Caco-2 (cell line): ENCODE results near the gene DUSP18. TPM values are rescaled to one million over a fixed set of nuclear protein-coding genes. Genes with fewer than 3 reads are reported as not detected.

Experiments used
- BruUV-seq: library from RNA; stranded (reverse); fragments of 400-500 nt; replicated peaks from 2 replicates; lab custom pipeline; 2021; lab: Mats Ljungman, UMichigan
- CTCF ChIA-PET: fragments of 300-600 bp; sonication (Branson Sonifier 250); formaldehyde crosslinking; loops from one replicate; lab custom pipeline; 2022; ENCODE audit warnings: antibody characterized with exemption; lab: Charles Lee
- POLR2A ChIA-PET: fragments of 300-600 bp; sonication (Branson Sonifier 250); formaldehyde crosslinking; loops from one replicate; lab custom pipeline; 2022; ENCODE audit warnings: antibody characterized with exemption; lab: Charles Lee
- DNase-seq, 2 experiments: peaks; one replicate each; pipeline versions ENCODE4 v3.0.0 to v3.0.0-alpha.2; 2020 to 2022
- H3K27me3 ChIP-seq: replicated peaks from 2 replicates; pipeline ENCODE4 v1.6.0; 2011; ENCODE audit warnings: low read length; ENCODE audit not compliant: control insufficient read depth, insufficient read depth
- H3K36me3 ChIP-seq: 2 replicates; pipeline ENCODE4 v1.5.1; 2011; ENCODE audit warnings: low read length; ENCODE audit not compliant: control insufficient read depth, insufficient read depth
- H3K4me1 ChIP-seq: fragments of 250-450 bp; sonication (Bioruptor Pico); 2 replicates; pipeline ENCODE4 v1.5.1; 2020; ENCODE audit warnings: mild to moderate bottlenecking
- H3K4me3 ChIP-seq: 2 replicates; pipeline ENCODE4 v1.5.1; 2011; ENCODE audit warnings: low read depth, mild to moderate bottlenecking, control low read depth, low read length
- H3K9me3 ChIP-seq: fragments of 250-450 bp; sonication (Bioruptor Pico); 2 replicates; pipeline ENCODE4 v1.5.1; 2020; ENCODE audit warnings: mild to moderate bottlenecking, moderate library complexity
- H3K27ac Mint-ChIP-seq: one replicate; pipeline ENCODE4 v1.8.0; 2022; ENCODE audit warnings: mixed read lengths; ENCODE audit not compliant: unreplicated experiment
- H3K27me3 Mint-ChIP-seq: one replicate; pipeline ENCODE4 v1.8.0; 2022; ENCODE audit warnings: mixed read lengths; ENCODE audit not compliant: insufficient read depth, unreplicated experiment
- H3K36me3 Mint-ChIP-seq: one replicate; pipeline ENCODE4 v1.8.0; 2022; ENCODE audit warnings: mild to moderate bottlenecking, mixed read lengths; ENCODE audit not compliant: insufficient read depth, unreplicated experiment
- H3K4me1 Mint-ChIP-seq: one replicate; pipeline ENCODE4 v1.8.0; 2022; ENCODE audit warnings: low read depth, mixed read lengths; ENCODE audit not compliant: unreplicated experiment
- H3K4me3 Mint-ChIP-seq: one replicate; pipeline ENCODE4 v1.8.0; 2022; ENCODE audit warnings: mild to moderate bottlenecking, moderate library complexity, mixed read lengths; ENCODE audit not compliant: unreplicated experiment
- H3K9me3 Mint-ChIP-seq: one replicate; pipeline ENCODE4 v1.8.0; 2022; ENCODE audit warnings: mixed read lengths; ENCODE audit not compliant: unreplicated experiment
- CTCF ChIP-seq, 2 experiments: fragments of 200-600 bp in 1 of 2; IDR thresholded peaks; 1 replicate in 1 of 2; 2 replicates in 1 of 2; pipeline versions ENCODE4 v1.5.1 to v1.8.0; 2011 to 2022; ENCODE audit warnings: antibody characterized with exemption in 1 of 2, control low read depth in 1 of 2, inconsistent platforms in 1 of 2, low read depth in 1 of 2, low read length in 1 of 2, mild to moderate bottlenecking in 1 of 2, moderate library complexity in 1 of 2; ENCODE audit not compliant: insufficient read depth in 1 of 2, severe bottlenecking in 1 of 2, unreplicated experiment in 1 of 2
- intact Hi-C: fragments of 100-400 bp; cut with micrococcal nuclease; formaldehyde crosslinking; loops from one replicate; pipeline ENCODE4 v1.10.0; 2022; ENCODE audit not compliant: unreplicated experiment
- total RNA-seq: library from RNA; stranded (reverse); gene quantifications from 2 replicates; pipeline ENCODE4 v1.2.3, GENCODE V29; 2022

The DUSP18 gene
- total RNA-seq, 1 experiment from 2014 or later: 6.0 TPM

DNA sequence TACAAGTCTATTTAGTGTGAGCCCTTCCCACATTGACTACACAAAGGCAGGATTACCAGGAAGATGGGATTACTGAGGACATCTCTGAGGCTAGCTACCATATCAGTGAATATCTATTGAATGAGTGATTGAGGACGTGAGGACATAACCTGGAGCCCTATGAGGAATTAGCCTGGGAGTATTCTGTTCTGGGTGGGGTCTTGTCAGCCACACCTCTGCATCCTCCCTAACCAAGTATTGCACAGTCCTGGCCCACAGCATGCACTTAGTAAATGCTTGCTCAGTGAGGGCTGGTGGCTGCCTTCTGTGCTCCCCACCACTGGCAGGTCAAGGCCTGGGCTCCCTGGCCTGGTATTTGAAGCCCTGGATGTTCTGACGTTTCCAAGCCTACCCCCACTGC is 14.8 kb downstream of the DUSP18 start:
- TF ChIP-seq CTCF (IDR thresholded peaks at IDR 0.05; ENCODE audit: insufficient read depth in 1 of 2, low read depth in 1 of 2, low read length in 1 of 2, severe bottlenecking in 1 of 2, unreplicated experiment in 1 of 2): no peak
- intact Hi-C loops: no loop called here
- H3K36me3 ChIP-seq: no peaks in the 10 kb centered on the region
- no peak overlapping the region for H3K27ac Mint-ChIP-seq
- H3K4me1 Mint-ChIP-seq: no peaks in the 10 kb centered on the region
- DNase-seq: no peak
- no peaks in the 10 kb centered on the region for H3K4me1 ChIP-seq
- BruUV-seq: no TSS peak
- no peaks in the 10 kb centered on the region for H3K9me3 Mint-ChIP-seq
- no peaks in the 10 kb centered on the region for H3K9me3 ChIP-seq
- H3K36me3 Mint-ChIP-seq: no peaks in the 10 kb centered on the region
- ChIA-PET POLR2A (no interaction called here), CTCF (no interaction called here)
- H3K27me3 Mint-ChIP-seq: no peaks in the 10 kb centered on the region
- H3K4me3 ChIP-seq: no peak overlapping the region
- no peaks in the 10 kb centered on the region for H3K27me3 ChIP-seq
- H3K4me3 Mint-ChIP-seq: no peak overlapping the region

GRCh38 chr22:30650508-30651116 is 17.1 kb downstream of the DUSP18 start:
- no peaks in the 10 kb centered on the region for H3K9me3 ChIP-seq
- intact Hi-C loops: no loop called here
- no peak overlapping the region for H3K4me3 Mint-ChIP-seq
- no peaks in the 10 kb centered on the region for H3K36me3 Mint-ChIP-seq
- no peaks in the 10 kb centered on the region for H3K27me3 ChIP-seq
- H3K9me3 Mint-ChIP-seq: no peaks in the 10 kb centered on the region
- DNase-seq: no peak
- no peak overlapping the region for H3K4me3 ChIP-seq
- ChIA-PET POLR2A (interaction anchor here (0.6 kb wide), 1 partner anchor 324 kb away, joined by 3 read pairs; the partner anchor contains the start of gene TBC1D10A), CTCF (interaction anchor here (0.6 to 1.0 kb wide), 2 partner anchors 17 to 104 kb away, joined by 3 read pairs; partner anchors contain the start of gene DUSP18)
- no peaks in the 10 kb centered on the region for H3K27me3 Mint-ChIP-seq
- H3K36me3 ChIP-seq: no peaks in the 10 kb centered on the region
- no peaks in the 10 kb centered on the region for H3K4me1 Mint-ChIP-seq
- no TSS peak for BruUV-seq
- no peak for TF ChIP-seq CTCF (IDR thresholded peaks at IDR 0.05; ENCODE audit: insufficient read depth in 1 of 2, low read depth in 1 of 2, low read length in 1 of 2, severe bottlenecking in 1 of 2, unreplicated experiment in 1 of 2)
- H3K4me1 ChIP-seq: no peaks in the 10 kb centered on the region
- H3K27ac Mint-ChIP-seq: no peak overlapping the region

DNA sequence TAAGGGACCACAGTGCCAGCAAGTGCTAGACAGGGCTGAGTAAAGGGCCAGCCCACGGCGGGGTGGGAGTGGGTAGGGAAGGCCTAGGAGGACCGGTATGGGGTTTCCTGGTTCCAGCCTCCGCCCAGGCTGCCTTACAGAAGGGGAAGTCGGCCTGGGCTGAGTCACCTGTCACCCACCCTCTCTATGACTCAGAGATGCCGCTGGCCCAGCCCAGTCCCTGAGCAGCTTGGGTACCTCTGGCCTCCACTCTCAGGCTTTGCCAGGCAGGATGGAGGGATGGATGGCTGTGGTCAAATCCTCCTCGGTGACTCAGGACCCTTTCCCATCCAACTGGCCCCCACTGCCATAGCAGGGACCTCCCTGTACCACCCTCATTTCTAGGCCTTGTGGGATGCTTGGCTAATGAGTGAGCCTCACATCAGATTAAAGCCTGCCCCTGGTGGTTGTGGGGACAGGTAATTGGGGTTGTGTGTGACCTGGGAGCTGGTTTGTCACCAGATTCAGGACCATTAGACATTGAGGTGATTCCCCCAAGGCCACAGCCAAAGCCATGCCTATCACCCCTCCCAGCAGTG is 18.2 kb downstream of the DUSP18 start:
- H3K36me3 ChIP-seq: no peaks in the 10 kb centered on the region
- H3K4me3 ChIP-seq: no peak overlapping the region
- Mint-ChIP-seq H3K36me3 (no peaks in the 10 kb centered on the region), H3K4me3 (no peak overlapping the region), H3K4me1 (no peaks in the 10 kb centered on the region), H3K27me3 (no peaks in the 10 kb centered on the region), H3K27ac (no peak overlapping the region), H3K9me3 (no peaks in the 10 kb centered on the region)
- intact Hi-C loops: no loop called here
- no peaks in the 10 kb centered on the region for H3K27me3 ChIP-seq
- no peak for DNase-seq
- no TSS peak for BruUV-seq
- no peak for TF ChIP-seq CTCF (IDR thresholded peaks at IDR 0.05; ENCODE audit: insufficient read depth in 1 of 2, low read depth in 1 of 2, low read length in 1 of 2, severe bottlenecking in 1 of 2, unreplicated experiment in 1 of 2)
- no peaks in the 10 kb centered on the region for H3K9me3 ChIP-seq
- H3K4me1 ChIP-seq: no peaks in the 10 kb centered on the region
- ChIA-PET CTCF (no interaction called here), POLR2A (no interaction called here)
